HG03565 (cell line): ENCODE results near the gene PLA2G6.

Source experiments
- ATAC-seq: cut with Tn5 transposase; IDR thresholded peaks from one replicate; pipeline ENCODE4 v1.9.1; 2021; ENCODE audit warnings: mild to moderate bottlenecking, moderate library complexity; ENCODE audit not compliant: unreplicated experiment

Gene PLA2G6

GRCh38 chr22:38073150-38074130 is 108.2 kb downstream of the PLA2G6 start:
- no peak for ATAC-seq

- ATAC-seq = no peak
These were observed 109.1 kb downstream of the PLA2G6 start for GRCh38 chr22:38072322-38073149.

GRCh38 chr22:38071421-38072321 is 110.0 kb downstream of the PLA2G6 start:
- ATAC-seq = no peak

GRCh38 chr22:38070250-38070921 is 111.2 kb downstream of the PLA2G6 start:
- no peak for ATAC-seq

GRCh38 chr22:38069372-38070249 is 112.0 kb downstream of the PLA2G6 start:
- no peak for ATAC-seq

GRCh38 chr22:38068641-38069371 is 112.8 kb downstream of the PLA2G6 start:
- no peak for ATAC-seq

- no peak for ATAC-seq
These were observed 113.8 kb downstream of the PLA2G6 start for GRCh38 chr22:38067761-38068360.

GRCh38 chr22:38067028-38067415 is 114.6 kb downstream of the PLA2G6 start:
- no peak for ATAC-seq

GRCh38 chr22:38066381-38067027 is 115.1 kb downstream of the PLA2G6 start:
- no peak for ATAC-seq

- ATAC-seq = no peak
These were observed 116.1 kb downstream of the PLA2G6 start for GRCh38 chr22:38065539-38065938.

- no peak for ATAC-seq
These were observed 118.8 kb downstream of the PLA2G6 start for GRCh38 chr22:38062791-38063190.
